Type B pancreatic cell (in vitro differentiated cells): ENCODE results near the gene BNC2. TPM values are rescaled to one million over a fixed set of nuclear protein-coding genes. Genes with fewer than 3 reads are reported as not detected.

Experiments used
- DNase-seq: peaks from one replicate; pipeline ENCODE4 v3.0.0; 2021; ENCODE audit warnings: mixed read lengths; ENCODE audit not compliant: unreplicated experiment; ENCODE audit errors: extremely low spot score
- H3K27ac Mint-ChIP-seq: 2 replicates; pipeline ENCODE4 v1.8.0; 2021; ENCODE audit warnings: mild to moderate bottlenecking, mixed read lengths
- H3K27me3 Mint-ChIP-seq: 2 replicates; pipeline ENCODE4 v1.8.0; 2021; ENCODE audit warnings: mixed read lengths
- H3K36me3 Mint-ChIP-seq: 2 replicates; pipeline ENCODE4 v1.8.0; 2021; ENCODE audit warnings: mixed read lengths
- H3K4me1 Mint-ChIP-seq: one replicate; pipeline ENCODE4 v1.8.0; 2021; ENCODE audit warnings: mixed read lengths; ENCODE audit not compliant: unreplicated experiment
- H3K4me3 Mint-ChIP-seq: 2 replicates; pipeline ENCODE4 v1.8.0; 2021; ENCODE audit warnings: mild to moderate bottlenecking, mixed read lengths
- H3K9me3 Mint-ChIP-seq: 2 replicates; pipeline ENCODE4 v1.8.0; 2021; ENCODE audit warnings: mixed read lengths
- CTCF ChIP-seq: fragments of 200-600 bp; sonication (generic); conservative IDR thresholded peaks from 2 replicates; pipeline ENCODE4 v1.5.0; 2021; ENCODE audit warnings: antibody characterized with exemption, mild to moderate bottlenecking
- total RNA-seq: library from RNA; stranded (reverse); gene quantifications from 2 replicates; pipeline ENCODE4 v1.2.1, GENCODE V29; 2021; ENCODE audit warnings: low replicate concordance

BNC2 gene
- total RNA-seq, 1 donor from 2014 or later = 80.9 TPM

GRCh38 chr9:16396389-16396788, 474.1 kb downstream of the BNC2 start:
- no peak overlapping the region for H3K4me3 Mint-ChIP-seq
- no peaks in the 10 kb centered on the region for H3K36me3 Mint-ChIP-seq
- peaks cover 11% of the 10 kb centered on the region for H3K9me3 Mint-ChIP-seq
- peaks cover 12% of the 10 kb centered on the region for H3K4me1 Mint-ChIP-seq
- H3K27ac Mint-ChIP-seq = no peak overlapping the region
- H3K27me3 Mint-ChIP-seq = no peaks in the 10 kb centered on the region
- DNase-seq = no peak
- TF ChIP-seq CTCF = no peak

GRCh38 chr9:16391369-16391768, 479.1 kb downstream of the BNC2 start:
- no peak for TF ChIP-seq CTCF
- H3K4me3 Mint-ChIP-seq = no peak overlapping the region
- H3K36me3 Mint-ChIP-seq = no peaks in the 10 kb centered on the region
- no peak for DNase-seq
- no peaks in the 10 kb centered on the region for H3K27me3 Mint-ChIP-seq
- H3K9me3 Mint-ChIP-seq = peaks cover 20% of the 10 kb centered on the region
- no peak overlapping the region for H3K27ac Mint-ChIP-seq
- no peaks in the 10 kb centered on the region for H3K4me1 Mint-ChIP-seq

GRCh38 chr9:16387382-16387781, 483.1 kb downstream of the BNC2 start:
- DNase-seq = no peak
- peaks cover 8% of the 10 kb centered on the region for H3K9me3 Mint-ChIP-seq
- no peak overlapping the region for H3K27ac Mint-ChIP-seq
- H3K4me3 Mint-ChIP-seq = no peak overlapping the region
- no peak for TF ChIP-seq CTCF
- H3K36me3 Mint-ChIP-seq = no peaks in the 10 kb centered on the region
- no peaks in the 10 kb centered on the region for H3K27me3 Mint-ChIP-seq
- no peaks in the 10 kb centered on the region for H3K4me1 Mint-ChIP-seq

GRCh38 chr9:16386827-16387077, 483.7 kb downstream of the BNC2 start:
- no peak overlapping the region for H3K27ac Mint-ChIP-seq
- peaks cover 8% of the 10 kb centered on the region for H3K9me3 Mint-ChIP-seq
- H3K4me3 Mint-ChIP-seq = no peak overlapping the region
- TF ChIP-seq CTCF = no peak
- DNase-seq = no peak
- H3K4me1 Mint-ChIP-seq = no peaks in the 10 kb centered on the region
- no peaks in the 10 kb centered on the region for H3K27me3 Mint-ChIP-seq
- no peaks in the 10 kb centered on the region for H3K36me3 Mint-ChIP-seq

- DNase-seq = no peak
- Mint-ChIP-seq H3K27me3 (no peaks in the 10 kb centered on the region), H3K36me3 (no peaks in the 10 kb centered on the region), H3K4me3 (no peak overlapping the region), H3K27ac (no peak overlapping the region), H3K4me1 (no peaks in the 10 kb centered on the region), H3K9me3 (peaks cover 8% of the 10 kb centered on the region)
- TF ChIP-seq CTCF = no peak
Observed at GRCh38 chr9:16386007-16386826, 484.3 kb downstream of the BNC2 start.
